Spinal cord (tissue), 10 donors: ENCODE data around the gene S100A11. TPM values are rescaled to one million over a fixed set of nuclear protein-coding genes. Genes with fewer than 3 reads are reported as not detected.

Experiments used
- DNase-seq, 6 donors: peaks; one replicate each; pipeline versions ENCODE4 v3.0.0 to v3.0.0-alpha.2; 2013 to 2015; ENCODE audit warnings: low spot score in 6 of 6, low read depth in 4 of 6
- H3K27ac ChIP-seq: one replicate; pipeline ENCODE4 v1.5.1; 2013; ENCODE audit warnings: low read depth, low read length, control low read depth
- H3K27me3 ChIP-seq: one replicate; pipeline ENCODE4 v1.6.1; 2013; ENCODE audit warnings: low read length; ENCODE audit not compliant: control insufficient read depth, insufficient read depth
- H3K36me3 ChIP-seq: one replicate; pipeline ENCODE4 v1.6.1; 2013; ENCODE audit warnings: low read length; ENCODE audit not compliant: control insufficient read depth, insufficient read depth
- H3K4me1 ChIP-seq: one replicate; pipeline ENCODE4 v1.6.1; 2013; ENCODE audit warnings: low read length; ENCODE audit not compliant: control insufficient read depth, insufficient read depth
- H3K4me3 ChIP-seq: one replicate; pipeline ENCODE4 v1.5.1; 2013; ENCODE audit warnings: low read depth, low read length, control low read depth
- H3K9me3 ChIP-seq: one replicate; pipeline ENCODE4 v1.6.1; 2013; ENCODE audit warnings: low read length; ENCODE audit not compliant: control insufficient read depth, insufficient read depth
- WGBS: methylation state at CpG from one replicate; pipeline ENCODE4 v1.1.5; 2013; ENCODE audit warnings: missing lambda C conversion rate; ENCODE audit not compliant: insufficient coverage; 5-methylcytosine and 5-hydroxymethylcytosine counted together
- polyA plus RNA-seq, 2 donors: library from polyadenylated mRNA; unstranded; fragments of 120-200 nt; gene quantifications; one replicate each; pipeline ENCODE4 v1.2.1, GENCODE V29; 2013; ENCODE audit not compliant: insufficient read length in 2 of 2
- total RNA-seq, 2 donors: library from RNA; depleted of rRNA in 1 of 2; stranded (reverse); fragments of 120-200 nt in 1 of 2; fragments of >200 nt in 1 of 2; gene quantifications; one replicate each; pipeline versions ENCODE4 v1.2.3 to v1.2.4, GENCODE V29; 2013 to 2014
- donor health status: healthy.

The S100A11 gene
- total and polyA plus RNA-seq, 4 donors: 17.7 to 153 (median 76.9) TPM

- no peaks in the 10 kb centered on the region for H3K9me3 ChIP-seq
- H3K4me3 ChIP-seq: no peak overlapping the region
- 75% methylated on average over 4 of the region's 5 CpGs for WGBS
- no peak for DNase-seq
- H3K36me3 ChIP-seq: peaks cover 2% of the 10 kb centered on the region
- no peak overlapping the region for H3K27ac ChIP-seq
- H3K4me1 ChIP-seq: peaks cover 32% of the 10 kb centered on the region
- H3K27me3 ChIP-seq: peaks cover 26% of the 10 kb centered on the region
These were observed 46.5 kb downstream of the S100A11 start for GRCh38 chr1:151990058-151990855.

GRCh38 chr1:151989211-151989862 is 47.5 kb downstream of the S100A11 start:
- Histone ChIP-seq H3K9me3 (no peaks in the 10 kb centered on the region), H3K27me3 (peaks cover 26% of the 10 kb centered on the region), H3K27ac (no peak overlapping the region), H3K4me3 (no peak overlapping the region), H3K36me3 (peaks cover 2% of the 10 kb centered on the region), H3K4me1 (peaks cover 30% of the 10 kb centered on the region)
- no peak for DNase-seq
- WGBS: 58% methylated on average over 2 of the region's 6 CpGs

- WGBS: no CpG with 5 or more reads among the region's 2 CpGs
- no peaks in the 10 kb centered on the region for H3K9me3 ChIP-seq
- H3K4me1 ChIP-seq: peaks cover 25% of the 10 kb centered on the region
- peaks cover 19% of the 10 kb centered on the region for H3K27me3 ChIP-seq
- peaks cover 2% of the 10 kb centered on the region for H3K36me3 ChIP-seq
- H3K4me3 ChIP-seq: no peak overlapping the region
- peak overlapping the region; percentile 29 for H3K27ac ChIP-seq
- no peak for DNase-seq
These were observed 48.3 kb downstream of the S100A11 start for GRCh38 chr1:151988405-151988923.

GRCh38 chr1:151986501-151987190 is 50.2 kb downstream of the S100A11 start:
- Histone ChIP-seq H3K36me3 (no peaks in the 10 kb centered on the region), H3K4me1 (peaks cover 9% of the 10 kb centered on the region), H3K27ac (no peak overlapping the region), H3K4me3 (no peak overlapping the region), H3K27me3 (peaks cover 1% of the 10 kb centered on the region), H3K9me3 (no peaks in the 10 kb centered on the region)
- WGBS: 100% methylated on average over 4 of the region's 8 CpGs
- no peak for DNase-seq

- Histone ChIP-seq H3K27me3 (no peaks in the 10 kb centered on the region), H3K36me3 (no peaks in the 10 kb centered on the region), H3K4me1 (peaks cover 8% of the 10 kb centered on the region), H3K9me3 (no peaks in the 10 kb centered on the region), H3K27ac (no peak overlapping the region), H3K4me3 (no peak overlapping the region)
- DNase-seq: no peak
- WGBS: no CpG with 5 or more reads among the region's 1 CpG
These were observed 51.0 kb downstream of the S100A11 start for GRCh38 chr1:151985768-151986167.

- Histone ChIP-seq H3K9me3 (no peaks in the 10 kb centered on the region), H3K27ac (no peak overlapping the region), H3K4me3 (no peak overlapping the region), H3K27me3 (no peaks in the 10 kb centered on the region), H3K4me1 (peaks cover 8% of the 10 kb centered on the region), H3K36me3 (no peaks in the 10 kb centered on the region)
- WGBS: no CpG with 5 or more reads among the region's 2 CpGs
- no peak for DNase-seq
These were observed 51.5 kb downstream of the S100A11 start for GRCh38 chr1:151985270-151985669.

GRCh38 chr1:151984313-151984956 is 52.4 kb downstream of the S100A11 start:
- no peaks in the 10 kb centered on the region for H3K9me3 ChIP-seq
- no peak for DNase-seq
- WGBS: no CpG with 5 or more reads among the region's 1 CpG
- no peak overlapping the region for H3K4me3 ChIP-seq
- no peaks in the 10 kb centered on the region for H3K36me3 ChIP-seq
- no peak overlapping the region for H3K27ac ChIP-seq
- H3K27me3 ChIP-seq: no peaks in the 10 kb centered on the region
- H3K4me1 ChIP-seq: peaks cover 2% of the 10 kb centered on the region
